Measurements from ENCODE around the gene DBN1.
"Not testable (repeated sequence)": the region's sequence is repeated elsewhere in the genome, so short reads cannot be mapped to it uniquely, and the experiment has no call there.

DBN1 gene

DNA sequence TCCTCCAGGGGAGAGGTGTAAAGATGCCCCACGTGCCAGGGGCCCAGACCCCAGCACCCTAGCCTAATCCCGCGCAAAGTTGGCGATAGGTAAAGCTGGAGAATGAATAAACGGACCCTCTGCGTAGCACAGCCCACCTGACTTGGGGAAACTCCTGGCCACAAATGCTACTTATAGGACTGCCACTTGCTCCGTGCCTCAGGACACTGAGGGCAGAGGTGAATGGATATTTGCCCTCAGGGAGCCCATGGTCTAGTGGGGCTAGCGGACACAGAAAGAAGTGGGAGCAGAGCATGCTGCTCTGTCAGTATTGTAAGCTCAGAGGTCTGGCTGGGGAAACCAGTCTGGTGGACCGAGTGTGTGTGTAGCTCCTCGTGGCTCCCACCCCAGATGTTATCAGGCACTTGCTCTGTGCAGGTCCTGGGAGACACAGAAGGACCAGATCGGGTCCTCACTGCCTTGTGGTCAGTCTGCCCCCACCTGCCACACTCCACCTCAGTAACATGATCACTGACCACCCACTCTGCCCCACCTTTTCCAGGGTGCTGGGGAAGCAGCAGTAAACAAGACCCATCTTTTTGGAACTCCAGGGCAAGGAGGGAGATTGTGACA is 46.1 kb downstream of the DBN1 start:
- DNase-seq, result no peak

- peak; percentile 44 for DNase-seq
Measured at GRCh38 chr5:177426566-177427210, 46.7 kb downstream of the DBN1 start, which contains the start of gene GRK6. GRK6 (plus strand) TSS chr5:177426676; CDS start chr5:177426846, 170 bp downstream.

DNA sequence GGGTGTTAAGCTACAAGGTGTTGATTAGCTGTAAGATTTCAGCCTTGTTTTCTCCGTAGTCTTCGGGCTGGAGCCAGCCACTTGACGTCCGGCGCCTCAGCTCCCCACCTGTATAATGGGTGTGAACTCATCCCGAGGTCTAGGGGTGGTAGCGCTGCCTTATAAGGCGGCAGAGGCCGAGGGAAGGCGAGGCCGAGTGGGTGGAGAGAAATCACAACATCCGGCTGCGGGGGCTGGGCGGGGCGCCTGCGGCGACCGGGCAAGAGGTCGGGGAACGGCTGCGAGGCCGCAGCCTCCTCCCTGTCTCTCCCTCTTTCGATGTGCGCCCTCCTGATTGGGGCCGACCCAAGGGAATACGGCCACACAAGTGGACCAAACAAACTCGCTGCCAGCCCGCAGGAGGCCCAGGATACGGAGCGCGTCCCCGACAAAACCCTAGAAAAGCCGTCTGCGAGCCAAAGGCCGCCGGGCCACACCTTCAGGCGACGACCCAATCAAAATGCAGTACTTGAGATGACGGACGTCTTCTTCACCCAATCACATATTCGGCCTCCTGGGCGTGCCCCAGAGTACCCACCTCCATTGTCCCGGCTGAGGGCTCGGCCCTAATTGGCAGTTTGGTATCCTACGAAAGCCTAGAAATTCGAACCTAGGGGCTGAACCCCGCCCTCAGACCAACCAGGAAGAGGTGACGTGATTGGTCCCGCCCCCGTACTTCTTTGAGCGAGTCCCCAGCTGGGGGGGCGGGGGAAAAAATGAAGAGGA is 47.5 kb downstream of the DBN1 start:
- peak; percentile 100 for DNase-seq

DNA sequence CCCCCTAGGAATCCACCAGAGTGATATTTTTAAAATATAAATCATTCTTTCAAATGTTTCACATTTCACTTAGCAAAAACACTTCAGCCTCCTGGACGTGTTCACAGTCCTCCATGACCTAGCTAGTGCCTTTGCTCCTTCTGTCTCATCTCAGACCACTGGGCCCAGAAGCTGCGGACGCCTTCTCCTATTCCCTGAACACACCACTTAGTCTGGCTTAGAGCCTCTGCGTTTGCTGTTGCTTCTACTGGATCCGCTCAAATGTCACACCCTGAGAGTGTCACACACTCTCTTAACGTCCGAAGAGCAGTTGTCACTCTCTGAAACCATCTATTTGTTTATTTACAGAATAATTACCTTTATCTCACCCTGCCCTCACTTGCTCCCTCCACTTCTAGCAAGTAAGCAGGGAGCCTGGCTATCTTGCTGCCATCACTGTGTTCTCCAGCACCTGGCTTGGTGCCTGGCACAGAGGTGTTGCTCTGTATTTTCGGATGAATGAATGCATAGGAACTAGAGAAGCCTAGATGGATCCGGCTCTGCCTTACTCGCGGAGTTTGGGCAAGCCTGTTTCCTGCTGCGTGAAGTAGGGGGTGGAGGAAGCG is 48.1 kb downstream of the DBN1 start:
- DNase-seq, result no peak

- no peak for DNase-seq
Measured at GRCh38 chr5:177423671-177424070, 49.8 kb downstream of the DBN1 start.

- no peak for DNase-seq
Measured at GRCh38 chr5:177421062-177421798, 52.2 kb downstream of the DBN1 start.

DNA sequence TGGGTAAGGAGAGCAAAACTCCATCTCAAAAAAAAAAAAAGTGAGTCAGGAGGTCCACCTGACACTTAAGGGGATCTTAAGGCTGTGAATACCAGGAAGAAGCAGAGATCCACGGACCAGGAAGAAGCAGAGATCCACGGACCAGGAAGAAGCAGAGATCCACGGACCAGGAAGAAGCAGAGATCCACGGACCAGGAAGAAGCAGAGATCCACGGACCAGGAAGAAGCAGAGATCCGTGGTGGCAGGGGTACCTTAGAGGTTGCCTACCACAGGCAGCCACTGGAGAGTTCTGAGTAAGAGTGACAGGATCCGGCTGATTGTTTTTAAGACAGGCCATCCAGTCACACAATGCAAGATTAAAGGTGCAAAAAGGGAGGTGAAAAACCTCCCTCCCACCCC is 53.0 kb downstream of the DBN1 start:
- not testable (repeated sequence) for DNase-seq

- DNase-seq, result no peak
Measured at GRCh38 chr5:177419046-177419445, 54.4 kb downstream of the DBN1 start.

- DNase-seq, result not testable (repeated sequence)
Measured at GRCh38 chr5:177417081-177417480, 56.4 kb downstream of the DBN1 start.

GRCh38 chr5:177414481-177414880 is 59.0 kb downstream of the DBN1 start:
- DNase-seq, result no peak

GRCh38 chr5:177412603-177413233 is 60.7 kb downstream of the DBN1 start:
- no peak for DNase-seq

DNA sequence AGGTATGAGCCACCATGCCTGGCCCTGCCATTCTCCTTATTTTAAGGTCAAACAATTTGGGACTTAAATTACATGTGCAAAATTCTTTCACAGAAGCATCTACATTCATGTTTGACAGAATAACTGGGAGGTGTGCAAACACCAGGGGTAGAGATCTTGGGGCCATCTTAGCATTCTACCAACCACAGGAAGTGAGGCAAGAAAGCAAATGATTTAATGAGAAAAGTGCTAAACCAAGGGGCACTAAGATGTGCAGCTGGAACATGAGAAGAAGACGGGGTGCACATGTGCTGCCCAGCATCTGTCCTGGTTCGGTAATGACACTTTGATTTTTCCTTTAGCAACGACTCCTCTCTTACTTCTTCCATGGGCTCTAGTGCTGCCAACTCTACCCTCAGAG is 62.9 kb downstream of the DBN1 start:
- no peak for DNase-seq

- no peak for DNase-seq
Measured at GRCh38 chr5:177409043-177409801, 64.2 kb downstream of the DBN1 start, which contains the start of gene F12. F12 (minus strand) TSS chr5:177409564; CDS start chr5:177409527, 37 bp downstream.

Measured in COR-L47 (cell line).